GM18526 (cell line): ENCODE results near the gene EPC1.

Source experiments
- POLR2A ChIP-seq: IDR thresholded peaks from 3 replicates; pipeline ENCODE4 v1.6.1; 2011; ENCODE audit not compliant: insufficient read length; ENCODE audit errors: extremely low read depth

EPC1 gene

GRCh38 chr10:32237644-32238345, 109.2 kb downstream of the EPC1 start:
- TF ChIP-seq POLR2A = no peak

- no peak for TF ChIP-seq POLR2A
Observed at GRCh38 chr10:32234471-32234870, 112.5 kb downstream of the EPC1 start.

- TF ChIP-seq POLR2A = no peak
Observed at GRCh38 chr10:32232378-32232777, 114.6 kb downstream of the EPC1 start.

- no peak for TF ChIP-seq POLR2A
Observed at GRCh38 chr10:32229170-32229569, 117.8 kb downstream of the EPC1 start.

- no peak for TF ChIP-seq POLR2A
Observed at GRCh38 chr10:32227802-32228201, 119.2 kb downstream of the EPC1 start.

GRCh38 chr10:32226624-32227023, 120.3 kb downstream of the EPC1 start:
- no peak for TF ChIP-seq POLR2A

GRCh38 chr10:32225976-32226375, 121.0 kb downstream of the EPC1 start:
- TF ChIP-seq POLR2A = no peak
